Progenitor cell of endocrine pancreas (in vitro differentiated cells): ENCODE measurements around the gene PCSK5. TPM values are rescaled to one million over a fixed set of nuclear protein-coding genes. Genes with fewer than 3 reads are reported as not detected.

ENCODE experiments used
- DNase-seq: peaks from one replicate; pipeline ENCODE4 v3.0.0; 2021; ENCODE audit warnings: low spot score; ENCODE audit not compliant: unreplicated experiment
- H3K27ac Mint-ChIP-seq: 2 replicates; pipeline ENCODE4 v1.8.0; 2021; ENCODE audit warnings: mild to moderate bottlenecking, moderate library complexity, mixed read lengths
- H3K27me3 Mint-ChIP-seq: 2 replicates; pipeline ENCODE4 v1.8.0; 2021; ENCODE audit warnings: mixed read lengths
- H3K36me3 Mint-ChIP-seq: 2 replicates; pipeline ENCODE4 v1.8.0; 2022; ENCODE audit warnings: mixed read lengths; ENCODE audit not compliant: insufficient read depth
- H3K4me1 Mint-ChIP-seq: 2 replicates; pipeline ENCODE4 v1.8.0; 2021; ENCODE audit warnings: low read depth, mixed read lengths
- H3K4me3 Mint-ChIP-seq: 2 replicates; pipeline ENCODE4 v1.8.0; 2021; ENCODE audit warnings: low read depth, mild to moderate bottlenecking, moderate library complexity, mixed read lengths
- H3K9me3 Mint-ChIP-seq: 2 replicates; pipeline ENCODE4 v1.8.0; 2021; ENCODE audit warnings: low read depth, mixed read lengths
- CTCF ChIP-seq: fragments of 200-600 bp; sonication (generic); IDR thresholded peaks from one replicate; pipeline ENCODE4 v1.5.0; 2021; ENCODE audit warnings: antibody characterized with exemption, mild to moderate bottlenecking; ENCODE audit not compliant: unreplicated experiment
- total RNA-seq: library from RNA; stranded (reverse); gene quantifications from 2 replicates; pipeline ENCODE4 v1.2.1, GENCODE V29; 2021

The PCSK5 gene
- total RNA-seq, 1 donor from 2014 or later, result 7.3 TPM

- H3K4me1 Mint-ChIP-seq, result no peaks in the 10 kb centered on the region
- H3K36me3 Mint-ChIP-seq, result peaks cover 2% of the 10 kb centered on the region
- TF ChIP-seq CTCF, result no peak
- peaks cover 9% of the 10 kb centered on the region for H3K27me3 Mint-ChIP-seq
- H3K4me3 Mint-ChIP-seq, result no peak overlapping the region
- no peaks in the 10 kb centered on the region for H3K9me3 Mint-ChIP-seq
- DNase-seq, result no peak
- H3K27ac Mint-ChIP-seq, result no peak overlapping the region
Observed at GRCh38 chr9:75904364-75904763, 13.9 kb downstream of the PCSK5 start.

GRCh38 chr9:75906531-75906930 is 16.1 kb downstream of the PCSK5 start:
- DNase-seq, result no peak
- no peaks in the 10 kb centered on the region for H3K9me3 Mint-ChIP-seq
- H3K36me3 Mint-ChIP-seq, result peaks cover under 1% of the 10 kb centered on the region
- TF ChIP-seq CTCF, result no peak
- H3K4me3 Mint-ChIP-seq, result no peak overlapping the region
- no peaks in the 10 kb centered on the region for H3K4me1 Mint-ChIP-seq
- H3K27me3 Mint-ChIP-seq, result peaks cover 5% of the 10 kb centered on the region
- H3K27ac Mint-ChIP-seq, result no peak overlapping the region

GRCh38 chr9:75907329-75907728 is 16.9 kb downstream of the PCSK5 start:
- TF ChIP-seq CTCF, result no peak
- no peak overlapping the region for H3K27ac Mint-ChIP-seq
- no peaks in the 10 kb centered on the region for H3K9me3 Mint-ChIP-seq
- no peaks in the 10 kb centered on the region for H3K4me1 Mint-ChIP-seq
- H3K27me3 Mint-ChIP-seq, result peaks cover 2% of the 10 kb centered on the region
- DNase-seq, result no peak
- H3K36me3 Mint-ChIP-seq, result no peaks in the 10 kb centered on the region
- no peak overlapping the region for H3K4me3 Mint-ChIP-seq

GRCh38 chr9:75907923-75908322 is 17.4 kb downstream of the PCSK5 start:
- Mint-ChIP-seq H3K4me3 (no peak overlapping the region), H3K36me3 (no peaks in the 10 kb centered on the region), H3K4me1 (peaks cover 3% of the 10 kb centered on the region), H3K27ac (no peak overlapping the region), H3K27me3 (no peaks in the 10 kb centered on the region), H3K9me3 (no peaks in the 10 kb centered on the region)
- no peak for TF ChIP-seq CTCF
- DNase-seq, result no peak

- no peaks in the 10 kb centered on the region for H3K27me3 Mint-ChIP-seq
- H3K36me3 Mint-ChIP-seq, result no peaks in the 10 kb centered on the region
- peaks cover 11% of the 10 kb centered on the region for H3K4me1 Mint-ChIP-seq
- H3K4me3 Mint-ChIP-seq, result no peak overlapping the region
- no peak overlapping the region for H3K27ac Mint-ChIP-seq
- no peak for DNase-seq
- no peaks in the 10 kb centered on the region for H3K9me3 Mint-ChIP-seq
- no peak for TF ChIP-seq CTCF
Observed at GRCh38 chr9:75909776-75910175, 19.3 kb downstream of the PCSK5 start.
